Sigmoid colon (tissue), 7 donors: Measurements from ENCODE around the gene CARD11. TPM values are rescaled to one million over a fixed set of nuclear protein-coding genes. Genes with fewer than 3 reads are reported as not detected.

Experiments
- DNase-seq: peaks from one replicate; pipeline ENCODE4 v3.0.0-alpha.2; 2019
- H3K27ac ChIP-seq, 4 donors: fragments of 200-600 bp; sonication (generic); one replicate each; pipeline ENCODE4 v1.5.1; 2016 to 2019; ENCODE audit warnings: mild to moderate bottlenecking in 1 of 4
- H3K27me3 ChIP-seq, 3 donors: fragments of 200-600 bp; sonication (generic); one replicate each; pipeline ENCODE4 v1.5.1; 2019; ENCODE audit warnings: mild to moderate bottlenecking in 1 of 3
- H3K36me3 ChIP-seq, 4 donors: fragments of 200-600 bp; sonication (generic); one replicate each; pipeline ENCODE4 v1.5.1; 2016 to 2019
- H3K4me1 ChIP-seq, 4 donors: fragments of 200-600 bp; sonication (generic); one replicate each; pipeline ENCODE4 v1.5.1; 2017 to 2019
- H3K4me3 ChIP-seq, 4 donors: fragments of 200-600 bp; sonication (generic); one replicate each; pipeline ENCODE4 v1.5.1; 2017 to 2019; ENCODE audit warnings: mild to moderate bottlenecking in 2 of 4, moderate library complexity in 1 of 4
- H3K9me3 ChIP-seq, 4 donors: fragments of 200-600 bp in 3 of 4; sonication (generic) in 3 of 4; one replicate each; pipeline versions ENCODE4 v1.5.1 to v1.6.1; 2013 to 2019
- EP300 ChIP-seq, 4 donors: sonication (generic); formaldehyde crosslinking; IDR thresholded peaks; one replicate each; pipeline ENCODE4 v1.6.1; 2017; ENCODE audit warnings: antibody characterized with exemption in 4 of 4
- POLR2A ChIP-seq, 2 donors: fragments of 450-650 bp; IDR thresholded peaks; one replicate each; pipeline ENCODE4 v1.6.1; 2016; ENCODE audit warnings: antibody characterized with exemption in 2 of 2, mild to moderate bottlenecking in 2 of 2, moderate library complexity in 2 of 2
- POLR2AphosphoS5 ChIP-seq, 4 donors: sonication (generic); formaldehyde crosslinking; IDR thresholded peaks; one replicate each; pipeline ENCODE4 v1.6.1; 2017; ENCODE audit warnings: antibody characterized with exemption in 4 of 4
- WGBS, 2 donors: extraction: QIAGEN DNeasy Blood & Tissue Kit; methylation state at CpG; one replicate each; pipeline ENCODE4 v1.1.7; 2013; 5-methylcytosine and 5-hydroxymethylcytosine counted together
- intact Hi-C: fragments of 100-400 bp; cut with DNase I; formaldehyde crosslinking; loops from one replicate; pipeline ENCODE4 v1.15.1; 2023
- polyA plus RNA-seq, 3 donors: library from polyadenylated mRNA; stranded (reverse); fragments of 200-250 nt; gene quantifications; one replicate each; pipeline ENCODE4 v1.2.3, GENCODE V29; 2013
- total RNA-seq, 4 donors: library from RNA; depleted of rRNA; stranded (reverse); fragments of >200 nt; gene quantifications; one replicate each; pipeline ENCODE4 v1.1.0, GENCODE V29; 2016
- TF ChIP-seq, protein P1 (sequence below), 4 experiments: fragments of 450-650 bp in 3 of 4; fragments of 200-600 bp in 1 of 4; IDR thresholded peaks; one replicate each; pipeline ENCODE4 v1.5.1; 2016 to 2019; ENCODE audit warnings: antibody characterized with exemption in 4 of 4, mild to moderate bottlenecking in 3 of 4, moderate library complexity in 2 of 4
- donor health status: healthy with polysubstance abuse.
- donor health status: Bipolar disorder and iron deficiency.
- donor health status: healthy.

Gene CARD11
- total and polyA plus RNA-seq, 7 donors: 0.14 to 22.4 (median 0.66) TPM; not detected in 1

DNA sequence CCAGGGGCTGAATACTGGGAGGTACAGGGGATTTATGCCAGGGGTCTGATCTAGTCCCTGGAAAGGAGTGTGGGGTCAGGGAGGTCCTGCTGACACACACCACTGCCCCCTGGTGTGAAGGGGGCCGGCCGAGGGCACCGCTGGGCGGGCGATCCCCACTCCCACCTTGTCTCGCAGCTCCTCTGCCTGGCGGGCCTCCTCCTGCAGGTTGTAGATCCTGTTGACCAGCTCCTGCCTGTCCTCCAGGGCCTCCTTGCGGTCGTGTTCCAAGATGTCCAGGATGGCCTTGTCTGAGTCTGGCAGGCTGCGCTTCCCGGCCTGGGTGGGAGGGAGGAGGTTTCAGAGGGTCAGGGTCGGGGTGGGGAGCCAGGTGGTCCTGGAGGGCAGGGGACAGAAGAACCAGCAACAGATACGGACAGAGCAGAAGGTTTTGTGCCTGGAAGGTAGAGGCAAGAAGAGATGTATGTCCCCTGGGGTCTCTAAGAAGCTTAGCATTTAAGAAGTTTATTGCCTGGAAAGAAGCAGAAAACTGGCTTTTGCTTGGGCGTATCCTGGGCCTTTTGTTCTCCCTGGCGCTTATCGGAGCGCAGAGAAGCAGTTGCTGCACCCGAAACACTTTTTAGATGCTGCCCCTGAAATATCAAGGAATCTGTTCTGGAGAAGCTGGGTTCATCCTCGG, 105.0 kb downstream of the CARD11 start:
- TF ChIP-seq POLR2AphosphoS5 (IDR thresholded peaks at IDR 0.05): no peak
- no peak for TF ChIP-seq EP300 (IDR thresholded peaks at IDR 0.05)
- TF ChIP-seq, protein P1, sequence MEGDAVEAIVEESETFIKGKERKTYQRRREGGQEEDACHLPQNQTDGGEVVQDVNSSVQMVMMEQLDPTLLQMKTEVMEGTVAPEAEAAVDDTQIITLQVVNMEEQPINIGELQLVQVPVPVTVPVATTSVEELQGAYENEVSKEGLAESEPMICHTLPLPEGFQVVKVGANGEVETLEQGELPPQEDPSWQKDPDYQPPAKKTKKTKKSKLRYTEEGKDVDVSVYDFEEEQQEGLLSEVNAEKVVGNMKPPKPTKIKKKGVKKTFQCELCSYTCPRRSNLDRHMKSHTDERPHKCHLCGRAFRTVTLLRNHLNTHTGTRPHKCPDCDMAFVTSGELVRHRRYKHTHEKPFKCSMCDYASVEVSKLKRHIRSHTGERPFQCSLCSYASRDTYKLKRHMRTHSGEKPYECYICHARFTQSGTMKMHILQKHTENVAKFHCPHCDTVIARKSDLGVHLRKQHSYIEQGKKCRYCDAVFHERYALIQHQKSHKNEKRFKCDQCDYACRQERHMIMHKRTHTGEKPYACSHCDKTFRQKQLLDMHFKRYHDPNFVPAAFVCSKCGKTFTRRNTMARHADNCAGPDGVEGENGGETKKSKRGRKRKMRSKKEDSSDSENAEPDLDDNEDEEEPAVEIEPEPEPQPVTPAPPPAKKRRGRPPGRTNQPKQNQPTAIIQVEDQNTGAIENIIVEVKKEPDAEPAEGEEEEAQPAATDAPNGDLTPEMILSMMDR (IDR thresholded peaks at IDR 0.05): no peak
- TF ChIP-seq POLR2A (IDR thresholded peaks at IDR 0.05): no peak
- 82 to 88% methylated on average over 19 of the region's 19 CpGs for WGBS, 2 donors
- Histone ChIP-seq H3K27ac (no peak overlapping the region), H3K4me1 (no peaks in the 10 kb centered on the region), H3K27me3 (peaks cover 0 to 7% (median 0%) of the 10 kb centered on the region in 3 donors), H3K36me3 (no peaks in the 10 kb centered on the region), H3K4me3 (no peak overlapping the region), H3K9me3 (no peaks in the 10 kb centered on the region)
- intact Hi-C loops: no loop called here
- peak; percentile 46 for DNase-seq

DNA sequence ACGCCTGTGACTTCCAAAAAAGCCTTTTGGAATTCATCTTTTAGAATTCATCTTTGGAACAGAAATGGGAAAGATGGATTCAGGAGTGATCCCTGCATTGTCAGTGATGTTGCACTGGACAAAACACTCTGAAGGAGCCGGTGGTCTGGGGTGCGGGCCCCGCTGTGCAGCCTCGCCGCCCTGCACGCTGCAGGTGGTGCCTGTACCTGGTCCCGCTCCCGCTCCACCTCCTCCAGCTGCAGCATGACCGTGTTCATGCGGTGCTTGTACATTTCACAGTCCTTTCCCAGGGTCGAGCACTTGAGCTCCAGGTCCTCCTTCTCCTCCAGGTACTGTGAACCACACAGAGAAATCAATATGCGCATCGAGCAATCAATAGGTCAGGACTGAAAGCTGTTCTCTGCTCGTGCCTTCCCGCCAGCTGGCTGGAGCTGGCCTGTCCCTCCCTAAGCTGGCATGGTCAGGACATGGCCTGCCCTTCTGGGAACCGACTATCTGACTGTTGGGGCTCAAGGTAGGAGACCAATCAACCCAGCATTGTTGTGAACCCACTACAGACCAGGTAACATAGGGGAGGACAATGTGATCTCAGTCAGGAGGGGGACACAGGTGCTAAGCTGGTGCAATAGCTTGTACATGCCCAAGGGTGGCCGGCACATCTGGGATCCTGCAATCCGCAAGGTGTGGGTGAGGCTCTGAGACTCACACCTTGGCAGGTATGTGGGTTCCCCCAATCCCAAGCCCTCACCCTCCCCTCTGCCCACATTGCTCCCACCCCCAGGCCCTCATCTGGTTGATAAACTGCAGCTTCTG, 105.8 kb downstream of the CARD11 start:
- Histone ChIP-seq H3K9me3 (no peaks in the 10 kb centered on the region), H3K4me1 (no peaks in the 10 kb centered on the region), H3K36me3 (no peaks in the 10 kb centered on the region), H3K27me3 (peaks cover 0 to 7% (median 0%) of the 10 kb centered on the region in 3 donors), H3K27ac (no peak overlapping the region), H3K4me3 (no peak overlapping the region)
- TF ChIP-seq, protein P1 (IDR thresholded peaks at IDR 0.05): no peak
- TF ChIP-seq POLR2A (IDR thresholded peaks at IDR 0.05) (no peak), POLR2AphosphoS5 (IDR thresholded peaks at IDR 0.05) (no peak), EP300 (IDR thresholded peaks at IDR 0.05) (no peak)
- intact Hi-C loops: no loop called here
- peak; percentile 38 for DNase-seq
- 88 to 94% methylated on average over 19 of the region's 19 CpGs for WGBS, 2 donors

DNA sequence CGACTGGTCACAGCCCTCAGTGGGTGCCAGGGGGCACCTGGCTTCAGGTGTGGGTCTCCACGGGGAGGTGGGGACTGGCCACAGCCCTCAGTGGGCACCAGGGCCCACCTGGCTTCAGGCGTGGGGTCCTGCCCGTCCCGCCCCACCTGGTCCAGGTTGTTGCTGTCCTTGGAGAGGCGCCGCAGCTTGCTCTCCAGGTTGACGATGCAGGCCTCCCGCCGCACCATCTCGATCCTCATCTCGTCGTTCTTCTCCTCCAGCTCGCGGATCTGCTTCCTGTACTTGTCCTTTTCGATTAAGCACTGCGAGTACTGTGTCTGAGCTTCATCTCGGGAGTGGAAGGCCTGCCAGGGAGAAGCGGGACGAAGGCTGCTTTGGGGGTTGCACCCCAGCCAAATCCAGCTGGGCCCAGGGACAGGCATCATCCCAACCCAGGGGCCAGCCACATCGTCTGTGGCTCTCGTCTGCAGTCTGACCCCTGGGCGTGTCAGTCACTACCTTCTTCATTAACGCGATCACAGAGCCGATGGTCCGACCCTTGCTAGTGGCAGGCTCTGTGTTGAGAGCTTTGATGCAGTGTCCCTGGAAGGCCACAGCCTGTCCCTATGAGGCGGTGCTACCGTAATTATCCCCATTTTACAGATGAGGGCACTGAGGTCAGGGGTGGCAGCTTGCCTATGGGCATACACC, 106.6 kb downstream of the CARD11 start:
- DNase-seq: peak; percentile 52
- peaks cover 0 to 7% (median 0%) of the 10 kb centered on the region in 3 donors for H3K27me3 ChIP-seq
- 87 to 94% methylated on average over 29 of the region's 29 CpGs for WGBS, 2 donors

DNA sequence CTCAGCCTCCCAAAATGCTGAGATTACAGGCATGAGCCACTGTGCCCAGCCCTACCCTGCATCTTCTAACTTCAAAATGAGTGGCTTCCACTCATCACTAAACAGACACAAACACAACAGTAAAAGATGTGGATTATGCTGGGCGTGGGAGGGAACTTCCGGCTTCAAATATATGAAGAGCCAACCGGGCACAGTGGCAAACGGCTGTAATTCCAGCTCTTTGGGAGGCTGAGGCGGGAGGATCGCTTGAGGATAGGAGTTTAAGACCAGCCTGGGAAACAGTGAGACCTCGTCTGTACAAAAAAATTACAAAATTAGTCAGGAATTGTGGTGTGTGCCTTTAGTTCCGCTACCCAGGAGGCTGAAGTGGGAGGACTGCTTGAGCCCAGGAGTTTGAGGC, 107.4 kb downstream of the CARD11 start:
- Histone ChIP-seq H3K27me3 (peaks cover 0 to 7% (median 0%) of the 10 kb centered on the region in 3 donors), H3K4me3 (no peak overlapping the region), H3K9me3 (no peaks in the 10 kb centered on the region), H3K27ac (no peak overlapping the region), H3K4me1 (no peaks in the 10 kb centered on the region), H3K36me3 (no peaks in the 10 kb centered on the region)
- TF ChIP-seq, protein P1 (IDR thresholded peaks at IDR 0.05): no peak
- no peak for TF ChIP-seq POLR2AphosphoS5 (IDR thresholded peaks at IDR 0.05)
- TF ChIP-seq EP300 (IDR thresholded peaks at IDR 0.05): no peak
- no peak for TF ChIP-seq POLR2A (IDR thresholded peaks at IDR 0.05)
- DNase-seq: peak; percentile 20
- WGBS, 2 donors: 73 to 93% methylated on average over 8 of the region's 8 CpGs
- intact Hi-C loops: no loop called here

More for the DNA sequence above, 106.6 kb downstream of the CARD11 start:
- no peaks in the 10 kb centered on the region for H3K36me3 ChIP-seq
- TF ChIP-seq, protein P1 (IDR thresholded peaks at IDR 0.05): no peak
- TF ChIP-seq EP300 (IDR thresholded peaks at IDR 0.05) (no peak), POLR2A (IDR thresholded peaks at IDR 0.05) (no peak), POLR2AphosphoS5 (IDR thresholded peaks at IDR 0.05) (no peak)
- intact Hi-C loops: no loop called here
- H3K4me1 ChIP-seq: no peaks in the 10 kb centered on the region
- no peaks in the 10 kb centered on the region for H3K9me3 ChIP-seq
- no peak overlapping the region for H3K27ac ChIP-seq
- no peak overlapping the region for H3K4me3 ChIP-seq
